DND-41 (cell line): ENCODE results near the gene HSPA13.

Experiments used
- ATAC-seq: fragments of 200-7000 bp; cut with Tn5 transposase; 3 replicates; pipeline ENCODE4 v1.9.1; 2021; ENCODE audit warnings: low read depth; ENCODE audit not compliant: insufficient read depth
- DNase-seq: peaks from one replicate; pipeline ENCODE4 v3.0.0-alpha.2; 2020
- H2AFZ ChIP-seq: 2 replicates; pipeline ENCODE4 v1.6.0; 2012; ENCODE audit warnings: low read depth, low read length
- H3K27ac ChIP-seq: 2 replicates; pipeline ENCODE4 v1.5.1; 2012; ENCODE audit warnings: low read length, inconsistent platforms
- H3K27me3 ChIP-seq: fragments of 200-600 bp; sonication (generic); 2 replicates; pipeline ENCODE4 v1.6.0; 2012; ENCODE audit warnings: low read length, mild to moderate bottlenecking, inconsistent platforms; ENCODE audit not compliant: insufficient read depth, poor library complexity
- H3K36me3 ChIP-seq: 2 replicates; pipeline ENCODE4 v1.5.1; 2012; ENCODE audit warnings: low read length, inconsistent platforms; ENCODE audit not compliant: insufficient read depth
- H3K4me1 ChIP-seq: 2 replicates; pipeline ENCODE4 v1.5.1; 2012; ENCODE audit warnings: mild to moderate bottlenecking, low read length; ENCODE audit not compliant: insufficient read depth
- H3K4me2 ChIP-seq: 2 replicates; pipeline ENCODE4 v1.6.0; 2012; ENCODE audit warnings: mild to moderate bottlenecking, moderate library complexity, low read length, inconsistent platforms; ENCODE audit not compliant: insufficient read depth
- H3K4me3 ChIP-seq, 2 experiments: fragments of 200-600 bp in 1 of 2; shearing (Covaris generic) in 1 of 2; 2 replicates each; pipeline ENCODE4 v1.5.1; 2012 to 2016; ENCODE audit warnings: inconsistent platforms in 2 of 2, low read length in 2 of 2, mild to moderate bottlenecking in 2 of 2, low read depth in 1 of 2, moderate library complexity in 1 of 2
- H3K79me2 ChIP-seq: 2 replicates; pipeline ENCODE4 v1.6.0; 2012; ENCODE audit warnings: low read length, inconsistent platforms; ENCODE audit not compliant: insufficient read depth
- H3K9ac ChIP-seq: 2 replicates; pipeline ENCODE4 v1.6.0; 2012; ENCODE audit warnings: low read depth, mild to moderate bottlenecking, inconsistent platforms, low read length, moderate library complexity
- H3K9me3 ChIP-seq: 2 replicates; pipeline ENCODE4 v1.5.1; 2012; ENCODE audit warnings: low read length, moderate library complexity, mild to moderate bottlenecking, inconsistent platforms; ENCODE audit not compliant: insufficient read depth, severe bottlenecking
- H4K20me1 ChIP-seq: 2 replicates; pipeline ENCODE4 v1.6.0; 2012; ENCODE audit warnings: low read length; ENCODE audit not compliant: insufficient read depth
- CTCF ChIP-seq: IDR thresholded peaks from 2 replicates; pipeline ENCODE4 v1.5.1; 2012; ENCODE audit warnings: borderline replicate concordance, low read length, moderate library complexity, mild to moderate bottlenecking; ENCODE audit not compliant: poor library complexity, severe bottlenecking; ENCODE audit errors: extremely low read depth
- EZH2 ChIP-seq: IDR thresholded peaks from 3 replicates; pipeline ENCODE4 v1.6.1; 2012; ENCODE audit warnings: borderline replicate concordance, low read depth, mild to moderate bottlenecking, moderate library complexity, low read length, inconsistent platforms; ENCODE audit not compliant: severe bottlenecking

The HSPA13 gene

GRCh38 chr21:14382835-14383595 lies at the start of gene HSPA13:
HSPA13 (minus strand) TSS chr21:14383146; CDS start chr21:14383119, 27 bp downstream.
- peak; percentile 11 for TF ChIP-seq CTCF
- TF ChIP-seq EZH2, result no peak
- H3K27me3 ChIP-seq, result no peaks in the 10 kb centered on the region
- ATAC-seq, result peak; percentile 95

GRCh38 chr21:14418920-14419319 lies 36.0 kb upstream of the HSPA13 start:
- Histone ChIP-seq H3K27me3 (no peaks in the 10 kb centered on the region), H3K4me2 (no peak overlapping the region), H3K9me3 (peaks cover 26% of the 10 kb centered on the region), H2AFZ (no peak overlapping the region), H3K27ac (no peak overlapping the region), H3K79me2 (no peaks in the 10 kb centered on the region), H3K36me3 (no peaks in the 10 kb centered on the region), H4K20me1 (no peaks in the 10 kb centered on the region), H3K4me3 (no peak overlapping the region), H3K4me1 (no peaks in the 10 kb centered on the region), H3K9ac (no peak overlapping the region)
- TF ChIP-seq EZH2, result no peak
- no peak for TF ChIP-seq CTCF
- DNase-seq (no peak), ATAC-seq (no peak)

More at GRCh38 chr21:14382835-14383595, at the start of gene HSPA13:
- Histone ChIP-seq H3K9ac (peak within 1 kb of the TSS; percentile 77), H3K4me3 (peak within 1 kb of the TSS; percentile 55 to 88), H4K20me1 (peaks cover 16% of the 10 kb centered on the region; the same call in 1 of the 2 replicates), H3K27ac (peak within 1 kb of the TSS; percentile 90), H3K4me2 (peak within 1 kb of the TSS; percentile 90), H3K9me3 (no peaks in the 10 kb centered on the region), H3K79me2 (peaks cover 53% of the 10 kb centered on the region), H2AFZ (peak within 1 kb of the TSS; percentile 81), H3K36me3 (peaks cover 28% of the 10 kb centered on the region), H3K4me1 (peaks cover 42% of the 10 kb centered on the region)
- peak; percentile 100 for DNase-seq

- TF ChIP-seq CTCF (no peak), EZH2 (no peak)
- no peaks in the 10 kb centered on the region for H4K20me1 ChIP-seq
- DNase-seq (no peak), ATAC-seq (no peak)
- no peak overlapping the region for H3K4me3 ChIP-seq
- no peaks in the 10 kb centered on the region for H3K36me3 ChIP-seq
- no peaks in the 10 kb centered on the region for H3K27me3 ChIP-seq
- no peaks in the 10 kb centered on the region for H3K79me2 ChIP-seq
- H3K9ac ChIP-seq, result no peak overlapping the region
- H3K4me1 ChIP-seq, result no peaks in the 10 kb centered on the region
- H2AFZ ChIP-seq, result no peak overlapping the region
- H3K27ac ChIP-seq, result no peak overlapping the region
- H3K4me2 ChIP-seq, result no peak overlapping the region
- peaks cover 23% of the 10 kb centered on the region for H3K9me3 ChIP-seq
These were observed 32.1 kb upstream of the HSPA13 start for GRCh38 chr21:14414932-14415508.
